Nephron (organoid): ENCODE measurements around the gene C1QTNF7.

Experiments
- H3K27ac Mint-ChIP-seq, 3 experiments: 2 replicates each; pipeline ENCODE4 v1.8.0; 2020; ENCODE audit warnings: mixed read lengths in 3 of 3, mild to moderate bottlenecking in 2 of 3, moderate library complexity in 1 of 3
- H3K27me3 Mint-ChIP-seq: 2 replicates; pipeline ENCODE4 v1.8.0; 2021; ENCODE audit warnings: low read depth, mild to moderate bottlenecking, moderate library complexity, mixed read lengths
- H3K36me3 Mint-ChIP-seq: 2 replicates; pipeline ENCODE4 v1.8.0; 2020; ENCODE audit warnings: low read depth, mixed read lengths
- H3K4me1 Mint-ChIP-seq: 2 replicates; pipeline ENCODE4 v1.8.0; 2020; ENCODE audit warnings: mixed read lengths
- H3K4me3 Mint-ChIP-seq, 3 experiments: 2 replicates each; pipeline ENCODE4 v1.8.0; 2020; ENCODE audit warnings: mild to moderate bottlenecking in 3 of 3, mixed read lengths in 3 of 3, moderate library complexity in 2 of 3
- H3K9me3 Mint-ChIP-seq: 2 replicates; pipeline ENCODE4 v1.8.0; 2020; ENCODE audit warnings: mixed read lengths
- CTCF ChIP-seq, 3 experiments: fragments of 200-600 bp; sonication (generic); IDR thresholded peaks; one replicate each; pipeline ENCODE4 v1.5.0; 2021; ENCODE audit warnings: antibody characterized with exemption in 3 of 3; ENCODE audit not compliant: unreplicated experiment in 3 of 3

C1QTNF7 gene

GRCh38 chr4:15459706-15460105, 31.9 kb downstream of the C1QTNF7 start:
- Mint-ChIP-seq H3K27ac (no peak overlapping the region), H3K4me3 (no peak overlapping the region), H3K27me3 (no peaks in the 10 kb centered on the region), H3K4me1 (peaks cover 8% of the 10 kb centered on the region), H3K9me3 (no peaks in the 10 kb centered on the region), H3K36me3 (no peaks in the 10 kb centered on the region)
- no peak for TF ChIP-seq CTCF (IDR thresholded peaks at IDR 0.05; ENCODE audit: unreplicated experiment in 3 of 3)

- peaks cover 5% of the 10 kb centered on the region for H3K27me3 Mint-ChIP-seq
- no peaks in the 10 kb centered on the region for H3K36me3 Mint-ChIP-seq
- no peaks in the 10 kb centered on the region for H3K9me3 Mint-ChIP-seq
- TF ChIP-seq CTCF (IDR thresholded peaks at IDR 0.05; ENCODE audit: unreplicated experiment in 3 of 3) = no peak
- no peak overlapping the region for H3K27ac Mint-ChIP-seq
- H3K4me3 Mint-ChIP-seq = no peak overlapping the region
- H3K4me1 Mint-ChIP-seq = peaks cover 17% of the 10 kb centered on the region
Observed at GRCh38 chr4:15466596-15466995, 38.8 kb downstream of the C1QTNF7 start.

- Mint-ChIP-seq H3K4me3 (peak within 1 kb of the TSS; percentile 87 to 88 (median 87)), H3K27me3 (peaks cover 5% of the 10 kb centered on the region), H3K36me3 (no peaks in the 10 kb centered on the region), H3K4me1 (peaks cover 23% of the 10 kb centered on the region), H3K9me3 (no peaks in the 10 kb centered on the region), H3K27ac (peak within 1 kb of the TSS; percentile 79 to 92 (median 89))
- TF ChIP-seq CTCF (IDR thresholded peaks at IDR 0.05; ENCODE audit: unreplicated experiment in 3 of 3) = no peak
Observed at GRCh38 chr4:15469402-15470127, 41.7 kb downstream of the C1QTNF7 start, which contains the start of gene CC2D2A. Gene CC2D2A, plus strand, starts transcription at chr4:15469882. Its CDS starts 6,051 bp downstream, at chr4:15475933.

- H3K27ac Mint-ChIP-seq = peak overlapping the region; percentile 79 to 92 (median 89)
- peaks cover 5% of the 10 kb centered on the region for H3K27me3 Mint-ChIP-seq
- no peak for TF ChIP-seq CTCF (IDR thresholded peaks at IDR 0.05; ENCODE audit: unreplicated experiment in 3 of 3)
- H3K4me1 Mint-ChIP-seq = peaks cover 23% of the 10 kb centered on the region
- H3K9me3 Mint-ChIP-seq = no peaks in the 10 kb centered on the region
- no peaks in the 10 kb centered on the region for H3K36me3 Mint-ChIP-seq
- peak overlapping the region; percentile 87 to 88 (median 87) for H3K4me3 Mint-ChIP-seq
Observed at GRCh38 chr4:15470128-15470475, 42.3 kb downstream of the C1QTNF7 start.

GRCh38 chr4:15476396-15476795, 48.6 kb downstream of the C1QTNF7 start:
- no peak for TF ChIP-seq CTCF (IDR thresholded peaks at IDR 0.05; ENCODE audit: unreplicated experiment in 3 of 3)
- Mint-ChIP-seq H3K27me3 (no peaks in the 10 kb centered on the region), H3K36me3 (peaks cover 6% of the 10 kb centered on the region), H3K4me1 (peaks cover 19% of the 10 kb centered on the region), H3K27ac (peak overlapping the region in 1 of 3 experiments; percentile 75), H3K4me3 (no peak overlapping the region), H3K9me3 (no peaks in the 10 kb centered on the region)

- peak overlapping the region; percentile 91 to 94 (median 93) for H3K4me3 Mint-ChIP-seq
- H3K9me3 Mint-ChIP-seq = peaks cover 4% of the 10 kb centered on the region
- H3K4me1 Mint-ChIP-seq = peaks cover 17% of the 10 kb centered on the region
- no peaks in the 10 kb centered on the region for H3K27me3 Mint-ChIP-seq
- H3K27ac Mint-ChIP-seq = peak overlapping the region; percentile 97 to 99 (median 99)
- peaks cover 23% of the 10 kb centered on the region for H3K36me3 Mint-ChIP-seq
- no peak for TF ChIP-seq CTCF (IDR thresholded peaks at IDR 0.05; ENCODE audit: unreplicated experiment in 3 of 3)
Observed at GRCh38 chr4:15478724-15479088, 50.9 kb downstream of the C1QTNF7 start.
